IPS-20b (cell line): ENCODE results near the gene OR6K3.
"Not testable (repeated sequence)": the region's sequence is repeated elsewhere in the genome, so short reads cannot be mapped to it uniquely, and the experiment has no call there.

Experiments used
- H3K27ac ChIP-seq: one replicate; pipeline ENCODE4 v1.5.1; 2013; ENCODE audit warnings: low read length
- H3K27me3 ChIP-seq: 2 replicates; pipeline ENCODE4 v1.6.1; 2013; ENCODE audit warnings: mild to moderate bottlenecking, low read length, inconsistent platforms; ENCODE audit not compliant: insufficient read depth
- H3K36me3 ChIP-seq: 2 replicates; pipeline ENCODE4 v1.6.1; 2013; ENCODE audit warnings: low read depth, mild to moderate bottlenecking, inconsistent platforms, low read length, moderate library complexity; ENCODE audit not compliant: insufficient read depth
- H3K4me1 ChIP-seq: 2 replicates; pipeline ENCODE4 v1.6.1; 2013; ENCODE audit warnings: mild to moderate bottlenecking, control low read depth, inconsistent platforms, low read length, moderate library complexity; ENCODE audit not compliant: insufficient read depth
- H3K4me3 ChIP-seq: 2 replicates; pipeline ENCODE4 v1.5.1; 2013; ENCODE audit warnings: mild to moderate bottlenecking, low read length, inconsistent platforms
- H3K9ac ChIP-seq: 2 replicates; pipeline ENCODE4 v1.6.1; 2013; ENCODE audit warnings: low read depth, mild to moderate bottlenecking, inconsistent platforms, low read length, moderate library complexity
- H3K9me3 ChIP-seq: 2 replicates; pipeline ENCODE4 v1.6.1; 2013; ENCODE audit warnings: mild to moderate bottlenecking, low read depth, low read length, inconsistent platforms; ENCODE audit not compliant: insufficient read depth

The OR6K3 gene

GRCh38 chr1:158714754-158715153 lies 5.8 kb downstream of the OR6K3 start:
- no peaks in the 10 kb centered on the region for H3K4me1 ChIP-seq
- no peak overlapping the region for H3K27ac ChIP-seq
- no peaks in the 10 kb centered on the region for H3K27me3 ChIP-seq
- H3K9ac ChIP-seq: no peak overlapping the region
- no peak overlapping the region for H3K4me3 ChIP-seq
- no peaks in the 10 kb centered on the region for H3K9me3 ChIP-seq
- no peaks in the 10 kb centered on the region for H3K36me3 ChIP-seq

- H3K4me1 ChIP-seq: no peaks in the 10 kb centered on the region
- no peaks in the 10 kb centered on the region for H3K36me3 ChIP-seq
- H3K9ac ChIP-seq: no peak overlapping the region
- no peak overlapping the region for H3K27ac ChIP-seq
- no peak overlapping the region for H3K4me3 ChIP-seq
- no peaks in the 10 kb centered on the region for H3K9me3 ChIP-seq
- no peaks in the 10 kb centered on the region for H3K27me3 ChIP-seq
Observed at GRCh38 chr1:158711098-158711497, 9.4 kb downstream of the OR6K3 start.

- no peak overlapping the region for H3K27ac ChIP-seq
- no peaks in the 10 kb centered on the region for H3K9me3 ChIP-seq
- H3K27me3 ChIP-seq: no peaks in the 10 kb centered on the region
Observed at GRCh38 chr1:158706096-158706495, 14.4 kb downstream of the OR6K3 start.

GRCh38 chr1:158700552-158700951 lies 20.0 kb downstream of the OR6K3 start, which contains the start of gene OR6K2:
Gene OR6K2 (minus strand): TSS chr1:158700652. CDS start chr1:158700652, 0 bp downstream.
- no peaks in the 10 kb centered on the region for H3K36me3 ChIP-seq
- no peak within 1 kb of the TSS for H3K4me3 ChIP-seq
- no peaks in the 10 kb centered on the region for H3K9me3 ChIP-seq
- no peaks in the 10 kb centered on the region for H3K4me1 ChIP-seq
- no peak within 1 kb of the TSS for H3K9ac ChIP-seq
- H3K27me3 ChIP-seq: no peaks in the 10 kb centered on the region
- H3K27ac ChIP-seq: no peak within 1 kb of the TSS

More at GRCh38 chr1:158706096-158706495, 14.4 kb downstream of the OR6K3 start:
- Histone ChIP-seq H3K4me1 (no peaks in the 10 kb centered on the region), H3K36me3 (no peaks in the 10 kb centered on the region), H3K4me3 (no peak overlapping the region), H3K9ac (no peak overlapping the region)

GRCh38 chr1:158694596-158694995 lies 25.9 kb downstream of the OR6K3 start:
- Histone ChIP-seq H3K4me3 (no peak overlapping the region), H3K9me3 (no peaks in the 10 kb centered on the region), H3K9ac (no peak overlapping the region), H3K27ac (no peak overlapping the region), H3K36me3 (no peaks in the 10 kb centered on the region), H3K4me1 (no peaks in the 10 kb centered on the region), H3K27me3 (no peaks in the 10 kb centered on the region)

GRCh38 chr1:158692356-158692755 lies 28.2 kb downstream of the OR6K3 start:
- H3K9ac ChIP-seq: no peak overlapping the region
- H3K36me3 ChIP-seq: no peaks in the 10 kb centered on the region
- H3K9me3 ChIP-seq: no peaks in the 10 kb centered on the region
- no peaks in the 10 kb centered on the region for H3K27me3 ChIP-seq
- no peak overlapping the region for H3K4me3 ChIP-seq
- H3K27ac ChIP-seq: no peak overlapping the region
- no peaks in the 10 kb centered on the region for H3K4me1 ChIP-seq

GRCh38 chr1:158691907-158692306 lies 28.6 kb downstream of the OR6K3 start:
- Histone ChIP-seq H3K9ac (no peak overlapping the region), H3K4me3 (no peak overlapping the region), H3K36me3 (no peaks in the 10 kb centered on the region), H3K4me1 (no peaks in the 10 kb centered on the region), H3K27me3 (no peaks in the 10 kb centered on the region), H3K27ac (no peak overlapping the region), H3K9me3 (no peaks in the 10 kb centered on the region)

- H3K27ac ChIP-seq, H3K27me3 ChIP-seq, H3K4me1 ChIP-seq, H3K36me3 ChIP-seq, H3K9me3 ChIP-seq, H3K4me3 ChIP-seq, H3K9ac ChIP-seq: not testable (repeated sequence)
Observed at GRCh38 chr1:158691149-158691548, 29.4 kb downstream of the OR6K3 start.

GRCh38 chr1:158689875-158690274 lies 30.6 kb downstream of the OR6K3 start:
- Histone ChIP-seq H3K4me1 (no peaks in the 10 kb centered on the region), H3K9me3 (no peaks in the 10 kb centered on the region), H3K9ac (no peak overlapping the region), H3K27ac (no peak overlapping the region), H3K36me3 (no peaks in the 10 kb centered on the region), H3K4me3 (no peak overlapping the region), H3K27me3 (no peaks in the 10 kb centered on the region)

- H3K4me3 ChIP-seq: no peak overlapping the region
- no peaks in the 10 kb centered on the region for H3K9me3 ChIP-seq
- no peaks in the 10 kb centered on the region for H3K4me1 ChIP-seq
- H3K27me3 ChIP-seq: no peaks in the 10 kb centered on the region
- H3K27ac ChIP-seq: no peak overlapping the region
- H3K36me3 ChIP-seq: no peaks in the 10 kb centered on the region
- H3K9ac ChIP-seq: no peak overlapping the region
Observed at GRCh38 chr1:158689110-158689509, 31.4 kb downstream of the OR6K3 start.

- H3K9me3 ChIP-seq, H3K27ac ChIP-seq, H3K4me1 ChIP-seq, H3K4me3 ChIP-seq, H3K27me3 ChIP-seq, H3K36me3 ChIP-seq, H3K9ac ChIP-seq: not testable (repeated sequence)
Observed at GRCh38 chr1:158688343-158688742, 32.2 kb downstream of the OR6K3 start.

GRCh38 chr1:158687037-158687436 lies 33.5 kb downstream of the OR6K3 start:
- Histone ChIP-seq H3K27me3 (no peaks in the 10 kb centered on the region), H3K27ac (no peak overlapping the region), H3K9ac (no peak overlapping the region), H3K4me3 (no peak overlapping the region), H3K9me3 (no peaks in the 10 kb centered on the region), H3K36me3 (no peaks in the 10 kb centered on the region), H3K4me1 (no peaks in the 10 kb centered on the region)
